MCF 10A (cell line): ENCODE measurements around the gene FER. TPM values are rescaled to one million over a fixed set of nuclear protein-coding genes. Genes with fewer than 3 reads are reported as not detected.

Source experiments
- BruUV-seq: library from RNA; stranded (reverse); fragments of 400-500 nt; replicated peaks from 2 replicates; lab custom pipeline; 2021; lab: Mats Ljungman, UMichigan
- CTCF ChIA-PET: fragments of 300-600 bp; sonication (Branson Sonifier 250); formaldehyde crosslinking; extraction: SDS; loops from one replicate; lab custom pipeline; 2021; ENCODE audit warnings: antibody characterized with exemption, inconsistent platforms; lab: Yijun Ruan, JAX
- POLR2A ChIA-PET: fragments of 300-600, 350-650 bp; sonication (Branson Sonifier 250); formaldehyde crosslinking; extraction: SDS; loops from one replicate; lab custom pipeline; 2020; ENCODE audit warnings: antibody characterized with exemption, inconsistent platforms; lab: Yijun Ruan, JAX
- DNase-seq: peaks from one replicate; pipeline ENCODE4 v3.0.0-alpha.2; 2018; ENCODE audit not compliant: unreplicated experiment
- H3K27ac Mint-ChIP-seq: one replicate; pipeline ENCODE4 v1.8.0; 2022; ENCODE audit warnings: mild to moderate bottlenecking, low read depth, mixed read lengths; ENCODE audit not compliant: unreplicated experiment
- H3K27me3 Mint-ChIP-seq: one replicate; pipeline ENCODE4 v1.8.0; 2022; ENCODE audit warnings: mixed read lengths; ENCODE audit not compliant: insufficient read depth, unreplicated experiment
- H3K36me3 Mint-ChIP-seq: one replicate; pipeline ENCODE4 v1.8.0; 2022; ENCODE audit warnings: mild to moderate bottlenecking, moderate library complexity, mixed read lengths; ENCODE audit not compliant: insufficient read depth, unreplicated experiment
- H3K4me1 Mint-ChIP-seq: one replicate; pipeline ENCODE4 v1.8.0; 2022; ENCODE audit warnings: mixed read lengths; ENCODE audit not compliant: insufficient read depth, unreplicated experiment
- H3K4me3 Mint-ChIP-seq: one replicate; pipeline ENCODE4 v1.8.0; 2022; ENCODE audit warnings: mild to moderate bottlenecking, moderate library complexity, mixed read lengths; ENCODE audit not compliant: unreplicated experiment
- H3K9me3 Mint-ChIP-seq: one replicate; pipeline ENCODE4 v1.8.0; 2022; ENCODE audit warnings: mixed read lengths; ENCODE audit not compliant: unreplicated experiment
- intact Hi-C: fragments of 100-400 bp; cut with micrococcal nuclease; formaldehyde crosslinking; loops from 2 replicates; pipeline ENCODE4 v1.14.1; 2022
- total RNA-seq: library from RNA; stranded (reverse); gene quantifications from 2 replicates; pipeline ENCODE4 v1.2.3, GENCODE V29; 2022
- TF ChIP-seq, protein P1 (sequence below): fragments of 200-600 bp; IDR thresholded peaks from one replicate; pipeline ENCODE4 v1.8.0; 2022; ENCODE audit warnings: antibody characterized with exemption, mild to moderate bottlenecking; ENCODE audit not compliant: unreplicated experiment

Gene FER
- total RNA-seq, 1 experiment from 2014 or later, result 71.1 TPM

DNA sequence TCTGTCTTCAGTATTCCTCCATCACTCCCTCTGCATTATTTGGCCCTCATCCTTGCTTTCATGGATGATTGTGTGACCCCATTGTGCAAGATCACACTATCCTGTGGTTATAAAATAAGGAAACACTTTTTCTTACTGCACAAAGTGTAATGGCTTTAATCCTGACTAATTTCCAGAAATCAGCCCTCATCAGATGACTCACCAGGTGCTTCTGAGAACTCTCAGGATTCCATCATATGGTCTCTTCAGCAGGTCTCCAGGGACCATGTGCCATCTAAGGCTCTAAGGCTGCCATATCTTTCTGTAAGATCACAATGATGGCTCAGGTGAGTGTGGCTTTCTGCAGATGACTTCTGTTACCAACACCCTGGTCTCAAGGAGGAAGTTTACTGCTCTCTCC is 27.3 kb upstream of the FER start:
- POLR2A ChIA-PET, result no interaction called here
- no peak overlapping the region for H3K27ac Mint-ChIP-seq

DNA sequence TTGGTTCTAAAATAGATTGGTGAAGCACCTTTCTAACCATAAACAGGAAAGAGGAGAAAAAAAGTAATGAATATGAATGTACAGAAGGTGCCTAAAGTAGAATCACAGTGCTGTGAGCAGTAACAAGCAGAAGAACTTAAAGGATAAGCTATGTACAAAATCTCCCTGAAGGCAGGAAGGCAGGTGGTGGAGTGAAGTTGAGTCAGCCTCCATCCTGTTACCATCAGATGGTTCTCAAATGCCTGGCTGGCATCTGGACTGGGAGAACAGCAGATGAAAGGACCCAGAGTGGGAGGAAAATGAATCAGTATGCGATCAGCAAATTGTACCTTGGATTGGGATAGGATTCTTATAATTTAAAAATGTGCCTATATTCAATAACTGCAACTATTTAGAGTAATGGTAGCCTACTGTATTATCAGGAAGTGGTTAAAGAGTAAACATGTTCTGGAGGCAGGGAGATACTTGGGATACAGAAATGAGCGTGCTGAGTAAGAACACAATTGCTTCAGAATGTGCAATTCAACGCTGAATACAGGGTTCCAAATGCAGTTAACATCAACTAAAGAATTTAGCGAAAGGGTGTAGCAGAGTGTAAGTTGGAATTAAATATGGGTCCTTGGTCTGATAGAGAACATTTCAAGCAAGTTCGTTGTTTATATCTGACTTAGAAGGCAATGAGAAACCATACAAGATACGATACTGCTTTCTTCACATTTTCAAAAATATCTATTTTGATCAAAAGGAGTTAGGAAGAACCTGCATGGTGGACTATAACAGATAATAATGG is 21.1 kb upstream of the FER start:
- Mint-ChIP-seq H3K4me1 (peaks cover 27% of the 10 kb centered on the region), H3K27ac (peak overlapping the region; percentile 99), H3K4me3 (peak overlapping the region; percentile 77), H3K27me3 (no peaks in the 10 kb centered on the region), H3K36me3 (no peaks in the 10 kb centered on the region), H3K9me3 (no peaks in the 10 kb centered on the region)
- BruUV-seq, result no TSS peak
- intact Hi-C loops, result loop anchor here (5.0 kb wide), 1 partner anchor 69 kb away; no protein-coding TSS in a partner anchor
- DNase-seq, result peak; percentile 30
- ChIA-PET CTCF (interaction anchor here (0.9 to 2.0 kb wide), 6 partner anchors 9 to 742 kb away, joined by 3 to 12 read pairs (median 4); no protein-coding TSS in a partner anchor), POLR2A (interaction anchor here (0.6 to 5.2 kb wide), 21 partner anchors 9 to 1362 kb away, joined by 3 to 206 read pairs (median 6); partner anchors contain the start of gene FER)
- TF ChIP-seq, protein P1, sequence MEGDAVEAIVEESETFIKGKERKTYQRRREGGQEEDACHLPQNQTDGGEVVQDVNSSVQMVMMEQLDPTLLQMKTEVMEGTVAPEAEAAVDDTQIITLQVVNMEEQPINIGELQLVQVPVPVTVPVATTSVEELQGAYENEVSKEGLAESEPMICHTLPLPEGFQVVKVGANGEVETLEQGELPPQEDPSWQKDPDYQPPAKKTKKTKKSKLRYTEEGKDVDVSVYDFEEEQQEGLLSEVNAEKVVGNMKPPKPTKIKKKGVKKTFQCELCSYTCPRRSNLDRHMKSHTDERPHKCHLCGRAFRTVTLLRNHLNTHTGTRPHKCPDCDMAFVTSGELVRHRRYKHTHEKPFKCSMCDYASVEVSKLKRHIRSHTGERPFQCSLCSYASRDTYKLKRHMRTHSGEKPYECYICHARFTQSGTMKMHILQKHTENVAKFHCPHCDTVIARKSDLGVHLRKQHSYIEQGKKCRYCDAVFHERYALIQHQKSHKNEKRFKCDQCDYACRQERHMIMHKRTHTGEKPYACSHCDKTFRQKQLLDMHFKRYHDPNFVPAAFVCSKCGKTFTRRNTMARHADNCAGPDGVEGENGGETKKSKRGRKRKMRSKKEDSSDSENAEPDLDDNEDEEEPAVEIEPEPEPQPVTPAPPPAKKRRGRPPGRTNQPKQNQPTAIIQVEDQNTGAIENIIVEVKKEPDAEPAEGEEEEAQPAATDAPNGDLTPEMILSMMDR, result no peak

More for the DNA sequence above, 27.3 kb upstream of the FER start:
- Mint-ChIP-seq H3K27me3 (no peaks in the 10 kb centered on the region), H3K9me3 (no peaks in the 10 kb centered on the region), H3K4me3 (no peak overlapping the region), H3K36me3 (no peaks in the 10 kb centered on the region), H3K4me1 (peaks cover 5% of the 10 kb centered on the region)
- TF ChIP-seq, protein P1, result no peak
- intact Hi-C loops, result no loop called here
- BruUV-seq, result no TSS peak
- peak; percentile 36 for DNase-seq
- CTCF ChIA-PET, result no interaction called here

DNA sequence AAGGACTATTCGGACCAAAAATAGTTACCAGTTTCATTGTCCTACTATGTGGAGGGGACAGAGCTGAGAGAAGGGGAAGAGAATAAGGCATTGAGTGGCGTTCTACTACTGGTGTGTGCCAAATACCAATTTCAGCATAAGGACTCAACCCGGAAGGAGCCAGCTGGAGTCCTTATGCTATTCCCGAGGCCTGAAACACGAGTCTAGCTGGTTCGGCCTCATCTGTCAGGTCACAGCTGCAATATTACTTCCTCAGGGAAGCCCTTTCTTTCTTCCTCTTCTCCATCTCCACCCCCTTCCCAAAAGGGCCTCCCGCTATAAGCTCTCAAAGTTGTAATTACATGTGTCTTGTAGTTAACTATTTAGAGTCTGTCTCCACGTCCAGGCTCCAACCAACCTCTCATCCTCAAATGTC is 20.5 kb upstream of the FER start:
- H3K36me3 Mint-ChIP-seq, result no peaks in the 10 kb centered on the region
- H3K27ac Mint-ChIP-seq, result peak overlapping the region; percentile 99
- H3K27me3 Mint-ChIP-seq, result no peaks in the 10 kb centered on the region
- CTCF ChIA-PET, result interaction anchor here (0.6 to 2.0 kb wide), 10 partner anchors 9 to 741 kb away, joined by 3 to 15 read pairs (median 4); no protein-coding TSS in a partner anchor
- no TSS peak for BruUV-seq
- H3K9me3 Mint-ChIP-seq, result no peaks in the 10 kb centered on the region
- TF ChIP-seq, protein P1, result no peak
- POLR2A ChIA-PET, result interaction anchor here (0.8 to 5.2 kb wide), 37 partner anchors 9 to 1361 kb away, joined by 3 to 206 read pairs (median 6); partner anchors contain the start of genes FER, MAN2A1 and PJA2
- DNase-seq, result peak; percentile 47
- intact Hi-C loops, result loop anchor here (5.0 kb wide), 1 partner anchor 70 kb away; no protein-coding TSS in a partner anchor
- H3K4me1 Mint-ChIP-seq, result peaks cover 27% of the 10 kb centered on the region
- peak overlapping the region; percentile 77 for H3K4me3 Mint-ChIP-seq
